Spleen (tissue), 7 donors: Measurements from ENCODE around the gene CARM1.

Experiments
- CTCF ChIP-seq, 11 experiments: fragments of 200-600 bp in 7 of 11; fragments of 450-650 bp in 4 of 11; sonication (generic) in 4 of 11; IDR thresholded peaks in 8 of 11; conservative IDR thresholded peaks in 3 of 11; 1 replicate in 7 of 11; 2 replicates in 4 of 11; pipeline versions ENCODE4 v1.4.0 to v1.8.0; 2016 to 2021; ENCODE audit warnings: antibody characterized with exemption in 11 of 11, inconsistent platforms in 4 of 11, mild to moderate bottlenecking in 1 of 11
- POLR2A ChIP-seq, 3 donors: fragments of 450-650 bp; IDR thresholded peaks; one replicate each; pipeline ENCODE4 v1.5.1; 2017; ENCODE audit warnings: antibody characterized with exemption in 3 of 3, mild to moderate bottlenecking in 1 of 3
- donor health status: DM: no; HTN: no; CAD: no; lungs with moderate emphysema.
- donor health status: DM: no; HTN: no; CAD: no.
- donor health status: DM: no; HTN: no; CAD: no.

GRCh38 chr19:10965398-10965797, 94.0 kb downstream of the CARM1 start:
- TF ChIP-seq CTCF (IDR thresholded peaks at IDR 0.05 in 8 of 11, conservative IDR thresholded peaks at IDR 0.05 in 3 of 11) (no peak), POLR2A (IDR thresholded peaks at IDR 0.05) (no peak)
